GM23338 (cell line): Measurements from ENCODE around the gene SCNN1B. TPM values are rescaled to one million over a fixed set of nuclear protein-coding genes. Genes with fewer than 3 reads are reported as not detected.

Source experiments
- ATAC-seq: fragments of 200-7000 bp; cut with Tn5 transposase; 3 replicates; pipeline ENCODE4 v1.9.1; 2020
- DNase-seq: peaks from one replicate; pipeline ENCODE4 v3.0.0-alpha.2; 2015; ENCODE audit warnings: low spot score
- H2AFZ ChIP-seq: fragments of 200-600 bp; sonication (generic); 2 replicates; pipeline ENCODE4 v1.8.0; 2016; ENCODE audit warnings: antibody characterized with exemption, mild to moderate bottlenecking, moderate library complexity
- H3F3A ChIP-seq: fragments of 200-600 bp; sonication (generic); replicated peaks from 2 replicates; pipeline ENCODE4 v1.8.0; 2017; ENCODE audit warnings: antibody characterized with exemption, mixed run types, low read depth
- H3K27ac ChIP-seq: fragments of 200-600 bp; sonication (generic); 2 replicates; pipeline ENCODE4 v1.6.1; 2016; ENCODE audit warnings: low read depth
- H3K27me3 ChIP-seq: fragments of 200-600 bp; sonication (generic); 2 replicates; pipeline ENCODE4 v1.8.0; 2016; ENCODE audit warnings: mild to moderate bottlenecking, mixed run types, moderate library complexity; ENCODE audit not compliant: insufficient read depth
- H3K36me3 ChIP-seq: fragments of 200-600 bp; sonication (generic); 2 replicates; pipeline ENCODE4 v1.8.0; 2016; ENCODE audit warnings: mild to moderate bottlenecking; ENCODE audit not compliant: insufficient read depth
- H3K4me1 ChIP-seq: fragments of 200-600 bp; sonication (generic); 2 replicates; pipeline ENCODE4 v1.8.0; 2016; ENCODE audit warnings: mild to moderate bottlenecking, moderate library complexity; ENCODE audit not compliant: insufficient read depth
- H3K4me2 ChIP-seq: fragments of 200-600 bp; sonication (generic); 2 replicates; pipeline ENCODE4 v1.7.1; 2017; ENCODE audit warnings: mixed run types
- H3K4me3 ChIP-seq: fragments of 200-600 bp; sonication (generic); 2 replicates; pipeline ENCODE4 v1.6.1; 2016; ENCODE audit warnings: mixed run types
- H3K79me2 ChIP-seq: fragments of 200-600 bp; sonication (generic); replicated peaks from 2 replicates; pipeline ENCODE4 v1.8.0; 2017; ENCODE audit warnings: mild to moderate bottlenecking; ENCODE audit not compliant: insufficient read depth
- H3K9me2 ChIP-seq: fragments of 200-600 bp; sonication (generic); 2 replicates; pipeline ENCODE4 v1.8.0; 2017; ENCODE audit not compliant: insufficient read depth
- H4K20me1 ChIP-seq: fragments of 200-600 bp; sonication (generic); replicated peaks from 2 replicates; pipeline ENCODE4 v1.8.0; 2017; ENCODE audit warnings: mild to moderate bottlenecking; ENCODE audit not compliant: insufficient read depth
- H3K27ac Mint-ChIP-seq: 2 replicates; pipeline ENCODE4 v1.8.0; 2020; ENCODE audit warnings: inconsistent platforms, mild to moderate bottlenecking, moderate library complexity, mixed read lengths
- H3K27me3 Mint-ChIP-seq: 3 replicates; pipeline ENCODE4 v1.8.0; 2022; ENCODE audit warnings: low read depth, mild to moderate bottlenecking, moderate library complexity, mixed read lengths, inconsistent platforms; ENCODE audit not compliant: insufficient read depth, poor library complexity
- H3K36me3 Mint-ChIP-seq: 3 replicates; pipeline ENCODE4 v1.8.0; 2021; ENCODE audit warnings: low read depth, mild to moderate bottlenecking, inconsistent platforms, moderate library complexity, mixed read lengths
- H3K4me1 Mint-ChIP-seq: 3 replicates; pipeline ENCODE4 v1.8.0; 2020; ENCODE audit warnings: mild to moderate bottlenecking, inconsistent platforms, mixed read lengths
- H3K4me3 Mint-ChIP-seq: 3 replicates; pipeline ENCODE4 v1.8.0; 2021; ENCODE audit warnings: moderate library complexity, mild to moderate bottlenecking, inconsistent platforms, mixed read lengths
- H3K9me3 Mint-ChIP-seq: 3 replicates; pipeline ENCODE4 v1.8.0; 2020; ENCODE audit warnings: moderate library complexity, mild to moderate bottlenecking, inconsistent platforms, mixed read lengths
- CREB1 ChIP-seq: fragments of 250-450 bp; sonication (Bioruptor Pico); IDR thresholded peaks from 2 replicates; pipeline ENCODE4 v1.5.0; 2020; ENCODE audit warnings: low read depth, mild to moderate bottlenecking, moderate library complexity
- CTCF ChIP-seq, 2 experiments: fragments of 200-600 bp in 1 of 2; sonication (generic) in 1 of 2; conservative IDR thresholded peaks; 2 replicates each; pipeline versions ENCODE4 v1.5.1 to v1.6.1; 2016 to 2017; ENCODE audit warnings: antibody characterized with exemption in 2 of 2, low read depth in 2 of 2, mild to moderate bottlenecking in 2 of 2, moderate library complexity in 1 of 2
- ETS1 ChIP-seq: IDR thresholded peaks from 2 replicates; pipeline ENCODE4 v1.6.1; 2016; ENCODE audit warnings: antibody characterized with exemption
- EZH2 ChIP-seq: fragments of 200-600 bp; sonication (generic); IDR thresholded peaks from one replicate; pipeline ENCODE4 v1.8.0; 2017; ENCODE audit warnings: antibody characterized with exemption, mild to moderate bottlenecking, low read depth; ENCODE audit not compliant: unreplicated experiment
- EZH2phosphoT487 ChIP-seq: fragments of 200-600 bp; sonication (generic); IDR thresholded peaks from one replicate; pipeline ENCODE4 v1.8.1; 2018; ENCODE audit warnings: antibody characterized with exemption; ENCODE audit not compliant: unreplicated experiment
- JUNB ChIP-seq: IDR thresholded peaks from one replicate; pipeline ENCODE4 v1.6.1; 2016; ENCODE audit warnings: antibody characterized with exemption; ENCODE audit not compliant: unreplicated experiment
- NANOG ChIP-seq: IDR thresholded peaks from 2 replicates; pipeline ENCODE4 v1.6.1; 2016; ENCODE audit warnings: antibody characterized with exemption, borderline replicate concordance
- POLR2AphosphoS5 ChIP-seq: IDR thresholded peaks from 2 replicates; pipeline ENCODE4 v1.6.1; 2016; ENCODE audit warnings: antibody characterized with exemption, low read depth
- STAT1 ChIP-seq: IDR thresholded peaks from one replicate; pipeline ENCODE4 v1.6.1; 2016; ENCODE audit warnings: antibody characterized with exemption; ENCODE audit not compliant: unreplicated experiment
- ZNF114 ChIP-seq: fragments of 250-450 bp; sonication (Bioruptor Pico); IDR thresholded peaks from 2 replicates; pipeline ENCODE4 v1.5.0; 2020; ENCODE audit warnings: mild to moderate bottlenecking, moderate library complexity
- ZNF331 ChIP-seq: fragments of 250-450 bp; sonication (Bioruptor Pico); IDR thresholded peaks from 2 replicates; pipeline ENCODE4 v1.5.0; 2020; ENCODE audit warnings: low read depth, mild to moderate bottlenecking, moderate library complexity
- polyA plus RNA-seq: library from polyadenylated mRNA; unstranded; fragments of >200 nt; fragmentation: Nextera tagmentation; extraction: Ambion mirVana; gene quantifications from 2 replicates; pipeline ENCODE4 v1.2.1, GENCODE V29; 2016
- total RNA-seq: library from RNA; depleted of rRNA; stranded (reverse); fragments of >200 nt; shearing (Covaris generic); gene quantifications from 2 replicates; pipeline ENCODE4 v1.2.3, GENCODE V29; 2014
- TF ChIP-seq, protein P1 (sequence below): fragments of 250-450 bp; sonication (Bioruptor Pico); IDR thresholded peaks from 2 replicates; pipeline ENCODE4 v1.5.0; 2020; ENCODE audit warnings: mild to moderate bottlenecking, moderate library complexity
- TF ChIP-seq, protein P2 (sequence below): IDR thresholded peaks from one replicate; pipeline ENCODE4 v1.6.1; 2018; ENCODE audit warnings: antibody characterized with exemption; ENCODE audit not compliant: unreplicated experiment

SCNN1B gene
- total and polyA plus RNA-seq, 2 experiments from 2014 or later = 0.78 to 1.1 TPM

GRCh38 chr16:23378921-23379320 is 76.8 kb downstream of the SCNN1B start:
- Histone ChIP-seq H2AFZ (no peak overlapping the region), H3F3A (no peaks in the 10 kb centered on the region), H3K4me3 (no peak overlapping the region), H3K9me2 (no peaks in the 10 kb centered on the region), H3K36me3 (no peaks in the 10 kb centered on the region), H3K79me2 (no peaks in the 10 kb centered on the region), H4K20me1 (no peaks in the 10 kb centered on the region), H3K4me1 (no peaks in the 10 kb centered on the region), H3K27ac (no peak overlapping the region), H3K27me3 (no peaks in the 10 kb centered on the region), H3K4me2 (no peak overlapping the region)
- H3K4me1 Mint-ChIP-seq = no peaks in the 10 kb centered on the region
- H3K27ac Mint-ChIP-seq = no peak overlapping the region
- H3K36me3 Mint-ChIP-seq = no peaks in the 10 kb centered on the region
- no peak for TF ChIP-seq STAT1
- TF ChIP-seq EZH2 = no peak
- no peak for TF ChIP-seq NANOG
- TF ChIP-seq, protein P1, sequence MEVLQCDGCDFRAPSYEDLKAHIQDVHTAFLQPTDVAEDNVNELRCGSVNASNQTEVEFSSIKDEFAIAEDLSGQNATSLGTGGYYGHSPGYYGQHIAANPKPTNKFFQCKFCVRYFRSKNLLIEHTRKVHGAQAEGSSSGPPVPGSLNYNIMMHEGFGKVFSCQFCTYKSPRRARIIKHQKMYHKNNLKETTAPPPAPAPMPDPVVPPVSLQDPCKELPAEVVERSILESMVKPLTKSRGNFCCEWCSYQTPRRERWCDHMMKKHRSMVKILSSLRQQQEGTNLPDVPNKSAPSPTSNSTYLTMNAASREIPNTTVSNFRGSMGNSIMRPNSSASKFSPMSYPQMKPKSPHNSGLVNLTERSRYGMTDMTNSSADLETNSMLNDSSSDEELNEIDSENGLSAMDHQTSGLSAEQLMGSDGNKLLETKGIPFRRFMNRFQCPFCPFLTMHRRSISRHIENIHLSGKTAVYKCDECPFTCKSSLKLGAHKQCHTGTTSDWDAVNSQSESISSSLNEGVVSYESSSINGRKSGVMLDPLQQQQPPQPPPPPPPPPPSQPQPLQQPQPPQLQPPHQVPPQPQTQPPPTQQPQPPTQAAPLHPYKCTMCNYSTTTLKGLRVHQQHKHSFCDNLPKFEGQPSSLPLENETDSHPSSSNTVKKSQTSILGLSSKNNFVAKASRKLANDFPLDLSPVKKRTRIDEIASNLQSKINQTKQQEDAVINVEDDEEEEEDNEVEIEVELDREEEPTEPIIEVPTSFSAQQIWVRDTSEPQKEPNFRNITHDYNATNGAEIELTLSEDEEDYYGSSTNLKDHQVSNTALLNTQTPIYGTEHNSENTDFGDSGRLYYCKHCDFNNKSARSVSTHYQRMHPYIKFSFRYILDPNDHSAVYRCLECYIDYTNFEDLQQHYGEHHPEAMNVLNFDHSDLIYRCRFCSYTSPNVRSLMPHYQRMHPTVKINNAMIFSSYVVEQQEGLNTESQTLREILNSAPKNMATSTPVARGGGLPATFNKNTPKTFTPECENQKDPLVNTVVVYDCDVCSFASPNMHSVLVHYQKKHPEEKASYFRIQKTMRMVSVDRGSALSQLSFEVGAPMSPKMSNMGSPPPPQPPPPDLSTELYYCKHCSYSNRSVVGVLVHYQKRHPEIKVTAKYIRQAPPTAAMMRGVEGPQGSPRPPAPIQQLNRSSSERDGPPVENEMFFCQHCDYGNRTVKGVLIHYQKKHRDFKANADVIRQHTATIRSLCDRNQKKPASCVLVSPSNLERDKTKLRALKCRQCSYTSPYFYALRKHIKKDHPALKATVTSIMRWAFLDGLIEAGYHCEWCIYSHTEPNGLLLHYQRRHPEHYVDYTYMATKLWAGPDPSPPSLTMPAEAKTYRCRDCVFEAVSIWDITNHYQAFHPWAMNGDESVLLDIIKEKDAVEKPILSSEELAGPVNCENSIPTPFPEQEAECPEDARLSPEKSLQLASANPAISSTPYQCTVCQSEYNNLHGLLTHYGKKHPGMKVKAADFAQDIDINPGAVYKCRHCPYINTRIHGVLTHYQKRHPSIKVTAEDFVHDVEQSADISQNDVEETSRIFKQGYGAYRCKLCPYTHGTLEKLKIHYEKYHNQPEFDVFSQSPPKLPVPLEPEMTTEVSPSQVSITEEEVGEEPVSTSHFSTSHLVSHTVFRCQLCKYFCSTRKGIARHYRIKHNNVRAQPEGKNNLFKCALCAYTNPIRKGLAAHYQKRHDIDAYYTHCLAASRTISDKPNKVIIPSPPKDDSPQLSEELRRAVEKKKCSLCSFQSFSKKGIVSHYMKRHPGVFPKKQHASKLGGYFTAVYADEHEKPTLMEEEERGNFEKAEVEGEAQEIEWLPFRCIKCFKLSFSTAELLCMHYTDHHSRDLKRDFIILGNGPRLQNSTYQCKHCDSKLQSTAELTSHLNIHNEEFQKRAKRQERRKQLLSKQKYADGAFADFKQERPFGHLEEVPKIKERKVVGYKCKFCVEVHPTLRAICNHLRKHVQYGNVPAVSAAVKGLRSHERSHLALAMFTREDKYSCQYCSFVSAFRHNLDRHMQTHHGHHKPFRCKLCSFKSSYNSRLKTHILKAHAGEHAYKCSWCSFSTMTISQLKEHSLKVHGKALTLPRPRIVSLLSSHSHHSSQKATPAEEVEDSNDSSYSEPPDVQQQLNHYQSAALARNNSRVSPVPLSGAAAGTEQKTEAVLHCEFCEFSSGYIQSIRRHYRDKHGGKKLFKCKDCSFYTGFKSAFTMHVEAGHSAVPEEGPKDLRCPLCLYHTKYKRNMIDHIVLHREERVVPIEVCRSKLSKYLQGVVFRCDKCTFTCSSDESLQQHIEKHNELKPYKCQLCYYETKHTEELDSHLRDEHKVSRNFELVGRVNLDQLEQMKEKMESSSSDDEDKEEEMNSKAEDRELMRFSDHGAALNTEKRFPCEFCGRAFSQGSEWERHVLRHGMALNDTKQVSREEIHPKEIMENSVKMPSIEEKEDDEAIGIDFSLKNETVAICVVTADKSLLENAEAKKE (CRISPR knock-in tag) = no peak
- no peak for TF ChIP-seq ZNF331 (CRISPR knock-in tag)
- TF ChIP-seq EZH2phosphoT487 = no peak
- TF ChIP-seq, protein P2, sequence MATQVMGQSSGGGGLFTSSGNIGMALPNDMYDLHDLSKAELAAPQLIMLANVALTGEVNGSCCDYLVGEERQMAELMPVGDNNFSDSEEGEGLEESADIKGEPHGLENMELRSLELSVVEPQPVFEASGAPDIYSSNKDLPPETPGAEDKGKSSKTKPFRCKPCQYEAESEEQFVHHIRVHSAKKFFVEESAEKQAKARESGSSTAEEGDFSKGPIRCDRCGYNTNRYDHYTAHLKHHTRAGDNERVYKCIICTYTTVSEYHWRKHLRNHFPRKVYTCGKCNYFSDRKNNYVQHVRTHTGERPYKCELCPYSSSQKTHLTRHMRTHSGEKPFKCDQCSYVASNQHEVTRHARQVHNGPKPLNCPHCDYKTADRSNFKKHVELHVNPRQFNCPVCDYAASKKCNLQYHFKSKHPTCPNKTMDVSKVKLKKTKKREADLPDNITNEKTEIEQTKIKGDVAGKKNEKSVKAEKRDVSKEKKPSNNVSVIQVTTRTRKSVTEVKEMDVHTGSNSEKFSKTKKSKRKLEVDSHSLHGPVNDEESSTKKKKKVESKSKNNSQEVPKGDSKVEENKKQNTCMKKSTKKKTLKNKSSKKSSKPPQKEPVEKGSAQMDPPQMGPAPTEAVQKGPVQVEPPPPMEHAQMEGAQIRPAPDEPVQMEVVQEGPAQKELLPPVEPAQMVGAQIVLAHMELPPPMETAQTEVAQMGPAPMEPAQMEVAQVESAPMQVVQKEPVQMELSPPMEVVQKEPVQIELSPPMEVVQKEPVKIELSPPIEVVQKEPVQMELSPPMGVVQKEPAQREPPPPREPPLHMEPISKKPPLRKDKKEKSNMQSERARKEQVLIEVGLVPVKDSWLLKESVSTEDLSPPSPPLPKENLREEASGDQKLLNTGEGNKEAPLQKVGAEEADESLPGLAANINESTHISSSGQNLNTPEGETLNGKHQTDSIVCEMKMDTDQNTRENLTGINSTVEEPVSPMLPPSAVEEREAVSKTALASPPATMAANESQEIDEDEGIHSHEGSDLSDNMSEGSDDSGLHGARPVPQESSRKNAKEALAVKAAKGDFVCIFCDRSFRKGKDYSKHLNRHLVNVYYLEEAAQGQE = no peak
- no peak for TF ChIP-seq CREB1
- no peak for TF ChIP-seq CTCF (conservative IDR thresholded peaks at IDR 0.05; ENCODE audit: low read depth in 2 of 2)
- no peak for TF ChIP-seq ETS1
- TF ChIP-seq JUNB = no peak
- no peak for TF ChIP-seq POLR2AphosphoS5
- no peak for TF ChIP-seq ZNF114 (CRISPR knock-in tag)
- ATAC-seq = no peak
- H3K4me3 Mint-ChIP-seq = no peak overlapping the region
- no peak for DNase-seq
- peaks cover 2% of the 10 kb centered on the region for H3K27me3 Mint-ChIP-seq
- no peaks in the 10 kb centered on the region for H3K9me3 Mint-ChIP-seq
